Neural cell (in vitro differentiated cells): ENCODE measurements around the gene CTRL. TPM values are rescaled to one million over a fixed set of nuclear protein-coding genes. Genes with fewer than 3 reads are reported as not detected.
"Not testable (repeated sequence)": the region's sequence is repeated elsewhere in the genome, so short reads cannot be mapped to it uniquely, and the experiment has no call there.

Source experiments
- H2AFZ ChIP-seq: fragments of 200-600, 300-800 bp; sonication (generic), shearing (Covaris generic); 2 replicates; pipeline ENCODE4 v1.6.0; 2014; ENCODE audit warnings: low read depth, mild to moderate bottlenecking, antibody characterized with exemption, low read length, moderate library complexity
- H3F3A ChIP-seq: fragments of 200-600 bp; shearing (Covaris generic); 2 replicates; pipeline ENCODE4 v1.6.1; 2016; ENCODE audit warnings: mild to moderate bottlenecking, moderate library complexity, mixed read lengths, antibody characterized with exemption, low read length; ENCODE audit not compliant: insufficient read depth, poor library complexity, severe bottlenecking
- H3K27ac ChIP-seq: fragments of 200-600, 300-800 bp; sonication (generic), shearing (Covaris generic); 2 replicates; pipeline ENCODE4 v1.5.1; 2014; ENCODE audit warnings: mild to moderate bottlenecking, low read length, moderate library complexity
- H3K27me3 ChIP-seq: fragments of 300-800, 200-600 bp; sonication (generic), shearing (Covaris generic); 2 replicates; pipeline ENCODE4 v1.6.0; 2014; ENCODE audit warnings: mild to moderate bottlenecking, low read depth, low read length, moderate library complexity; ENCODE audit not compliant: insufficient read depth
- H3K36me3 ChIP-seq: fragments of 300-800, 200-600 bp; sonication (generic), shearing (Covaris generic); 2 replicates; pipeline ENCODE4 v1.5.1; 2014; ENCODE audit warnings: mild to moderate bottlenecking, antibody characterized with exemption, low read length, moderate library complexity; ENCODE audit not compliant: insufficient read depth
- H3K4me2 ChIP-seq: fragments of 300-800, 200-600 bp; sonication (generic), shearing (Covaris generic); 2 replicates; pipeline ENCODE4 v1.6.0; 2014; ENCODE audit warnings: mild to moderate bottlenecking, low read length
- H3K4me3 ChIP-seq: fragments of 300-800, 200-600 bp; sonication (generic), shearing (Covaris generic); 2 replicates; pipeline ENCODE4 v1.5.1; 2014; ENCODE audit warnings: mild to moderate bottlenecking, low read length, moderate library complexity
- H3K79me2 ChIP-seq: fragments of 200-600 bp; shearing (Covaris generic); replicated peaks from 2 replicates; pipeline ENCODE4 v1.6.0; 2014; ENCODE audit warnings: mild to moderate bottlenecking, low read length, moderate library complexity; ENCODE audit not compliant: insufficient read depth
- H3K9ac ChIP-seq: fragments of 300-800, 200-600 bp; sonication (generic), shearing (Covaris generic); 2 replicates; pipeline ENCODE4 v1.6.1; 2016; ENCODE audit warnings: mild to moderate bottlenecking, low read length, mixed read lengths
- H3K9me2 ChIP-seq: fragments of 200-600 bp; shearing (Covaris generic); 2 replicates; pipeline ENCODE4 v1.6.1; 2016; ENCODE audit warnings: mild to moderate bottlenecking, low read length, mixed read lengths; ENCODE audit not compliant: insufficient read depth
- H3K9me3 ChIP-seq: fragments of 200-600, 300-800 bp; sonication (generic), shearing (Covaris generic); 2 replicates; pipeline ENCODE4 v1.6.1; 2016; ENCODE audit warnings: mild to moderate bottlenecking, mixed run types, low read length, moderate library complexity, mixed read lengths
- H4K20me1 ChIP-seq: fragments of 200-600 bp; shearing (Covaris generic); 2 replicates; pipeline ENCODE4 v1.6.1; 2016; ENCODE audit warnings: mild to moderate bottlenecking, mixed run types; ENCODE audit not compliant: insufficient read depth
- EP300 ChIP-seq: fragments of 450-650 bp; conservative IDR thresholded peaks from 2 replicates; pipeline ENCODE4 v1.6.1; 2014; ENCODE audit warnings: antibody characterized with exemption, mild to moderate bottlenecking, moderate library complexity; ENCODE audit not compliant: poor library complexity, severe bottlenecking
- EZH2 ChIP-seq: fragments of 200-600, 300-800 bp; shearing (Covaris generic), sonication (generic); IDR thresholded peaks from 2 replicates; pipeline ENCODE4 v1.6.1; 2014; ENCODE audit warnings: antibody characterized with exemption, low read length, borderline replicate concordance, mild to moderate bottlenecking; ENCODE audit not compliant: insufficient read depth, poor library complexity, severe bottlenecking
- MXI1 ChIP-seq: fragments of 450-650 bp; conservative IDR thresholded peaks from 2 replicates; pipeline ENCODE4 v1.6.1; 2014; ENCODE audit warnings: antibody characterized with exemption, mild to moderate bottlenecking; ENCODE audit not compliant: poor library complexity, severe bottlenecking
- POLR2AphosphoS5 ChIP-seq: IDR thresholded peaks from 2 replicates; pipeline ENCODE4 v1.6.1; 2012
- RAD21 ChIP-seq: fragments of 450-650 bp; conservative IDR thresholded peaks from 2 replicates; pipeline ENCODE4 v1.6.1; 2014; ENCODE audit warnings: antibody characterized with exemption, mild to moderate bottlenecking, moderate library complexity
- SMC3 ChIP-seq: fragments of 450-650 bp; conservative IDR thresholded peaks from 2 replicates; pipeline ENCODE4 v1.6.1; 2014; ENCODE audit warnings: antibody characterized with exemption, mild to moderate bottlenecking, moderate library complexity; ENCODE audit not compliant: poor library complexity
- TAF1 ChIP-seq: IDR thresholded peaks from 2 replicates; pipeline ENCODE4 v1.6.1; 2012; ENCODE audit warnings: low read depth
- polyA plus RNA-seq: library from polyadenylated mRNA; depleted of rRNA; stranded (reverse); fragments of >200 nt; gene quantifications from 2 replicates; pipeline ENCODE4 v1.2.3, GENCODE V29; 2014
- TF ChIP-seq, protein P1 (sequence below): IDR thresholded peaks from 2 replicates; pipeline ENCODE4 v1.6.1; 2012; ENCODE audit warnings: borderline replicate concordance
- TF ChIP-seq, protein P2 (sequence below): fragments of 450-650 bp; IDR thresholded peaks from 2 replicates; pipeline ENCODE4 v1.5.1; 2014; ENCODE audit warnings: antibody characterized with exemption, mild to moderate bottlenecking, moderate library complexity; ENCODE audit not compliant: poor library complexity, severe bottlenecking

Gene CTRL
- polyA plus RNA-seq, 1 donor from 2014 or later: 3.8 TPM

DNA sequence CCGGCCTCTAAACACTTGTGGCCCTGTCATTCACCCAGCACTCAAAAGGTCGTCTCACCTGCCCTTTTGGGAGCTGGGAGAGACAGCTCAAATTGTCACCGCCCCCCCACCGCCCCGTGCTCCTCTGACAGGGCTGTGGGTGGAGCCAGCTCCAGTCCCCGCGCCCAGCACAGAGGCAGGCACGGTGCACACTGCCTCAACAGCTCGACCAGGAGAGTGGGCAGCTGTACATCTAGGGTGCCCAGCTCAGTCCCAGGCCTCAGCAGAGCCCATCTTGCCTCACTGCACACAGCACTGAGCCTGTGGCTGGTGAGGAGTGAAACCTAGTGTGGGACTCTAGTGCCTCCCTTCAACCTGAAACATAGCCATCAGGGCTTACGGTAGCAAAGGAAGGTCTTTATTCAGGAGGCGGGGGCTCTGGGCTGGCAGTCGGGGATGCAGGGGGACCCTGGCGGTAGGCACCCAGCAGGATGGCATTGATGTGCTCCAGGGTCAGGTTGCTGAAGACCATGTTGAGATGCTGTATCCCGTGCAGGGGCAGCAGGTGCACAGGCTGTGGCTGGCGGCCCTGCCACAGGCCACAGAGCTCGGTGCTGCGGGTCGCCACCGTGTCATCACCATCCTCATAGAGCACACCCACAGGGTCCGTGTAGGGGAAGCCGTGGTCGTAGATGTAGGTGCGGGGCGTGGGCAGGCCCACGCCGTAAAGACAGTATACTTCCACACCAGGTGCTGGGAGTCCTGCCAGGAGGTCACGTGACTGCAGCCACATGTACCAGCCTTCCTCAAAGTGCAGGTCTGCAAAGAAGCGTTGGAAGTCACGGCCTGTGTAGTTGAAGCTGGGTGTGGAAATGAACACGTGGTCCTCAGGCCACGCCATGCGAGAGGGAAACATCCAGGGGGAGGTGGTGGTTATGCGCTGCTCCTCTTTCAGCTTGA, 8.1 kb upstream of the CTRL start:
- TF ChIP-seq POLR2AphosphoS5 (no peak), SMC3 (no peak), MXI1 (no peak), EZH2 (no peak), RAD21 (no peak), TAF1 (no peak), EP300 (no peak)
- TF ChIP-seq, protein P1, sequence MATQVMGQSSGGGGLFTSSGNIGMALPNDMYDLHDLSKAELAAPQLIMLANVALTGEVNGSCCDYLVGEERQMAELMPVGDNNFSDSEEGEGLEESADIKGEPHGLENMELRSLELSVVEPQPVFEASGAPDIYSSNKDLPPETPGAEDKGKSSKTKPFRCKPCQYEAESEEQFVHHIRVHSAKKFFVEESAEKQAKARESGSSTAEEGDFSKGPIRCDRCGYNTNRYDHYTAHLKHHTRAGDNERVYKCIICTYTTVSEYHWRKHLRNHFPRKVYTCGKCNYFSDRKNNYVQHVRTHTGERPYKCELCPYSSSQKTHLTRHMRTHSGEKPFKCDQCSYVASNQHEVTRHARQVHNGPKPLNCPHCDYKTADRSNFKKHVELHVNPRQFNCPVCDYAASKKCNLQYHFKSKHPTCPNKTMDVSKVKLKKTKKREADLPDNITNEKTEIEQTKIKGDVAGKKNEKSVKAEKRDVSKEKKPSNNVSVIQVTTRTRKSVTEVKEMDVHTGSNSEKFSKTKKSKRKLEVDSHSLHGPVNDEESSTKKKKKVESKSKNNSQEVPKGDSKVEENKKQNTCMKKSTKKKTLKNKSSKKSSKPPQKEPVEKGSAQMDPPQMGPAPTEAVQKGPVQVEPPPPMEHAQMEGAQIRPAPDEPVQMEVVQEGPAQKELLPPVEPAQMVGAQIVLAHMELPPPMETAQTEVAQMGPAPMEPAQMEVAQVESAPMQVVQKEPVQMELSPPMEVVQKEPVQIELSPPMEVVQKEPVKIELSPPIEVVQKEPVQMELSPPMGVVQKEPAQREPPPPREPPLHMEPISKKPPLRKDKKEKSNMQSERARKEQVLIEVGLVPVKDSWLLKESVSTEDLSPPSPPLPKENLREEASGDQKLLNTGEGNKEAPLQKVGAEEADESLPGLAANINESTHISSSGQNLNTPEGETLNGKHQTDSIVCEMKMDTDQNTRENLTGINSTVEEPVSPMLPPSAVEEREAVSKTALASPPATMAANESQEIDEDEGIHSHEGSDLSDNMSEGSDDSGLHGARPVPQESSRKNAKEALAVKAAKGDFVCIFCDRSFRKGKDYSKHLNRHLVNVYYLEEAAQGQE: no peak
- TF ChIP-seq, protein P2, sequence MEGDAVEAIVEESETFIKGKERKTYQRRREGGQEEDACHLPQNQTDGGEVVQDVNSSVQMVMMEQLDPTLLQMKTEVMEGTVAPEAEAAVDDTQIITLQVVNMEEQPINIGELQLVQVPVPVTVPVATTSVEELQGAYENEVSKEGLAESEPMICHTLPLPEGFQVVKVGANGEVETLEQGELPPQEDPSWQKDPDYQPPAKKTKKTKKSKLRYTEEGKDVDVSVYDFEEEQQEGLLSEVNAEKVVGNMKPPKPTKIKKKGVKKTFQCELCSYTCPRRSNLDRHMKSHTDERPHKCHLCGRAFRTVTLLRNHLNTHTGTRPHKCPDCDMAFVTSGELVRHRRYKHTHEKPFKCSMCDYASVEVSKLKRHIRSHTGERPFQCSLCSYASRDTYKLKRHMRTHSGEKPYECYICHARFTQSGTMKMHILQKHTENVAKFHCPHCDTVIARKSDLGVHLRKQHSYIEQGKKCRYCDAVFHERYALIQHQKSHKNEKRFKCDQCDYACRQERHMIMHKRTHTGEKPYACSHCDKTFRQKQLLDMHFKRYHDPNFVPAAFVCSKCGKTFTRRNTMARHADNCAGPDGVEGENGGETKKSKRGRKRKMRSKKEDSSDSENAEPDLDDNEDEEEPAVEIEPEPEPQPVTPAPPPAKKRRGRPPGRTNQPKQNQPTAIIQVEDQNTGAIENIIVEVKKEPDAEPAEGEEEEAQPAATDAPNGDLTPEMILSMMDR: no peak
- Histone ChIP-seq H4K20me1 (no peaks in the 10 kb centered on the region), H3K79me2 (no peaks in the 10 kb centered on the region)

GRCh38 chr16:67937713-67938112, 6.1 kb upstream of the CTRL start:
- H3K4me3 ChIP-seq, H3K9ac ChIP-seq, H2AFZ ChIP-seq, H3K27me3 ChIP-seq, H3F3A ChIP-seq, H3K36me3 ChIP-seq, H3K9me2 ChIP-seq, H3K27ac ChIP-seq, H4K20me1 ChIP-seq, H3K9me3 ChIP-seq, H3K79me2 ChIP-seq, H3K4me2 ChIP-seq: not testable (repeated sequence)

More for the DNA sequence above, 8.1 kb upstream of the CTRL start:
- Histone ChIP-seq H3K4me2 (no peak overlapping the region), H3K36me3 (no peaks in the 10 kb centered on the region), H3K4me3 (no peak overlapping the region), H3K27me3 (no peaks in the 10 kb centered on the region), H3F3A (no peaks in the 10 kb centered on the region), H3K27ac (no peak overlapping the region), H3K9me2 (no peaks in the 10 kb centered on the region), H3K9ac (no peak overlapping the region), H2AFZ (no peak overlapping the region), H3K9me3 (no peaks in the 10 kb centered on the region)
